Uterus (tissue), 2 donors: Measurements from ENCODE around the gene LYRM9.

Experiments used
- POLR2A ChIP-seq, 2 donors: fragments of 450-650 bp; IDR thresholded peaks; one replicate each; pipeline ENCODE4 v1.6.1; 2016; ENCODE audit warnings: antibody characterized with exemption in 2 of 2, mild to moderate bottlenecking in 1 of 2, moderate library complexity in 1 of 2
- TF ChIP-seq, protein P1 (sequence below), 4 experiments: fragments of 200-600 bp in 2 of 4; fragments of 450-650 bp in 2 of 4; sonication (generic) in 2 of 4; IDR thresholded peaks; one replicate each; pipeline ENCODE4 v1.5.1; 2016 to 2019; ENCODE audit warnings: antibody characterized with exemption in 4 of 4, mild to moderate bottlenecking in 2 of 4, moderate library complexity in 1 of 4

GRCh38 chr17:27921077-27921476, 27.9 kb upstream of the LYRM9 start:
- TF ChIP-seq, protein P1, sequence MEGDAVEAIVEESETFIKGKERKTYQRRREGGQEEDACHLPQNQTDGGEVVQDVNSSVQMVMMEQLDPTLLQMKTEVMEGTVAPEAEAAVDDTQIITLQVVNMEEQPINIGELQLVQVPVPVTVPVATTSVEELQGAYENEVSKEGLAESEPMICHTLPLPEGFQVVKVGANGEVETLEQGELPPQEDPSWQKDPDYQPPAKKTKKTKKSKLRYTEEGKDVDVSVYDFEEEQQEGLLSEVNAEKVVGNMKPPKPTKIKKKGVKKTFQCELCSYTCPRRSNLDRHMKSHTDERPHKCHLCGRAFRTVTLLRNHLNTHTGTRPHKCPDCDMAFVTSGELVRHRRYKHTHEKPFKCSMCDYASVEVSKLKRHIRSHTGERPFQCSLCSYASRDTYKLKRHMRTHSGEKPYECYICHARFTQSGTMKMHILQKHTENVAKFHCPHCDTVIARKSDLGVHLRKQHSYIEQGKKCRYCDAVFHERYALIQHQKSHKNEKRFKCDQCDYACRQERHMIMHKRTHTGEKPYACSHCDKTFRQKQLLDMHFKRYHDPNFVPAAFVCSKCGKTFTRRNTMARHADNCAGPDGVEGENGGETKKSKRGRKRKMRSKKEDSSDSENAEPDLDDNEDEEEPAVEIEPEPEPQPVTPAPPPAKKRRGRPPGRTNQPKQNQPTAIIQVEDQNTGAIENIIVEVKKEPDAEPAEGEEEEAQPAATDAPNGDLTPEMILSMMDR (IDR thresholded peaks at IDR 0.05) = no peak
- no peak for TF ChIP-seq POLR2A (IDR thresholded peaks at IDR 0.05)
